ENCODE results near the gene TMEM212. TPM values are rescaled to one million over a fixed set of nuclear protein-coding genes. Genes with fewer than 3 reads are reported as not detected.

TMEM212 gene
- total and polyA plus RNA-seq, 12 donors: 0.06 TPM; not detected in 11

DNA sequence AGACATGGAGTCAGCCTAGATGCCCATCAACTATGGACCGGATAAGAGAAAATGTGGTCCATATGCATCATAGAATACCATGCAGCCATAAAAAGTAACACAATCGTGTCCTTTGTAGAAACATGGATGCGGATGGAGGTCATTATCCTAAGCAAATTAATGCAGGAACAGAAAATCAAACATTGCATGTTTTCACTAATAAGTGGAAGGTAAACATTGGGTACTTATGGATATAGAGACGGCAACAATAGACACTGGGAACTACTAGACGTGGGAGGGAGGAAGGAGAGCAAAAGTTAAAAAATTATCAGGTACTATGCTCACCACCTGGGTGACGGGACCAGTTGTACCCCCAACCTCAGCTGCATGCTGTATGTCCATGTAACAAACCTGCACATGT is 35.3 kb upstream of the TMEM212 start:
- DNase-seq: no peak
- 96 to 98% (median 97%) methylated on average over 6 of the region's 6 CpGs for WGBS, 4 donors
- H3K9me3 ChIP-seq (replicated peaks in 1 of 3): no peaks in the 10 kb centered on the region
- H3K36me3 ChIP-seq (replicated peaks in 1 of 2): no peaks in the 10 kb centered on the region
- no peaks in the 10 kb centered on the region for H3K27me3 ChIP-seq
- TF ChIP-seq, protein P1, sequence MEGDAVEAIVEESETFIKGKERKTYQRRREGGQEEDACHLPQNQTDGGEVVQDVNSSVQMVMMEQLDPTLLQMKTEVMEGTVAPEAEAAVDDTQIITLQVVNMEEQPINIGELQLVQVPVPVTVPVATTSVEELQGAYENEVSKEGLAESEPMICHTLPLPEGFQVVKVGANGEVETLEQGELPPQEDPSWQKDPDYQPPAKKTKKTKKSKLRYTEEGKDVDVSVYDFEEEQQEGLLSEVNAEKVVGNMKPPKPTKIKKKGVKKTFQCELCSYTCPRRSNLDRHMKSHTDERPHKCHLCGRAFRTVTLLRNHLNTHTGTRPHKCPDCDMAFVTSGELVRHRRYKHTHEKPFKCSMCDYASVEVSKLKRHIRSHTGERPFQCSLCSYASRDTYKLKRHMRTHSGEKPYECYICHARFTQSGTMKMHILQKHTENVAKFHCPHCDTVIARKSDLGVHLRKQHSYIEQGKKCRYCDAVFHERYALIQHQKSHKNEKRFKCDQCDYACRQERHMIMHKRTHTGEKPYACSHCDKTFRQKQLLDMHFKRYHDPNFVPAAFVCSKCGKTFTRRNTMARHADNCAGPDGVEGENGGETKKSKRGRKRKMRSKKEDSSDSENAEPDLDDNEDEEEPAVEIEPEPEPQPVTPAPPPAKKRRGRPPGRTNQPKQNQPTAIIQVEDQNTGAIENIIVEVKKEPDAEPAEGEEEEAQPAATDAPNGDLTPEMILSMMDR (IDR thresholded peaks at IDR 0.05): no peak
- no peak for TF ChIP-seq POLR2A (IDR thresholded peaks at IDR 0.05)
- H3K4me1 ChIP-seq (replicated peaks in 1 of 2): peaks cover 0 to 56% of the 10 kb centered on the region in 2 donors
- intact Hi-C loops (cut with DNase I): no loop called here
- H3K27ac ChIP-seq: no peak overlapping the region
- H3K4me3 ChIP-seq: no peak overlapping the region

DNA sequence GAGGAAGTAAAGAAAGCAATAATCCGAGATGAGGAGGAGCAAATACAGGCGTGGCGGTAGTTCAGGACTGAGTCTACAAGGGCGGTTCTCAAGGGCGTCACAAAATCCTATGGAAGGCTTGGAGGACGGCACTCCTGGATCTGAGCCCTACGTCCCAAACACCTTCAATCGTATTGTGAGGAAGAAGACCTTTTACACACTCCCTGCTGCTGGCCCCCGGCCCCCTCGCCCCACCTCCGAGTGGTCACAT is 33.6 kb upstream of the TMEM212 start:
- Histone ChIP-seq H3K27me3 (no peaks in the 10 kb centered on the region), H3K4me3 (peak overlapping the region; percentile 1 to 69 (median 58)), H3K9me3 (replicated peaks in 1 of 3) (no peaks in the 10 kb centered on the region), H3K27ac (peak overlapping the region; percentile 82 to 96 (median 94)), H3K36me3 (replicated peaks in 1 of 2) (no peaks in the 10 kb centered on the region), H3K4me1 (replicated peaks in 1 of 2) (peaks cover 0 to 46% of the 10 kb centered on the region in 2 donors)
- intact Hi-C loops (cut with DNase I): no loop called here
- no peak for DNase-seq
- TF ChIP-seq, protein P1 (IDR thresholded peaks at IDR 0.05): no peak
- no peak for TF ChIP-seq POLR2A (IDR thresholded peaks at IDR 0.05)
- 0 to 2% (median 2%) methylated on average over 8 to 11 of the region's 11 CpGs for WGBS, 4 donors

DNA sequence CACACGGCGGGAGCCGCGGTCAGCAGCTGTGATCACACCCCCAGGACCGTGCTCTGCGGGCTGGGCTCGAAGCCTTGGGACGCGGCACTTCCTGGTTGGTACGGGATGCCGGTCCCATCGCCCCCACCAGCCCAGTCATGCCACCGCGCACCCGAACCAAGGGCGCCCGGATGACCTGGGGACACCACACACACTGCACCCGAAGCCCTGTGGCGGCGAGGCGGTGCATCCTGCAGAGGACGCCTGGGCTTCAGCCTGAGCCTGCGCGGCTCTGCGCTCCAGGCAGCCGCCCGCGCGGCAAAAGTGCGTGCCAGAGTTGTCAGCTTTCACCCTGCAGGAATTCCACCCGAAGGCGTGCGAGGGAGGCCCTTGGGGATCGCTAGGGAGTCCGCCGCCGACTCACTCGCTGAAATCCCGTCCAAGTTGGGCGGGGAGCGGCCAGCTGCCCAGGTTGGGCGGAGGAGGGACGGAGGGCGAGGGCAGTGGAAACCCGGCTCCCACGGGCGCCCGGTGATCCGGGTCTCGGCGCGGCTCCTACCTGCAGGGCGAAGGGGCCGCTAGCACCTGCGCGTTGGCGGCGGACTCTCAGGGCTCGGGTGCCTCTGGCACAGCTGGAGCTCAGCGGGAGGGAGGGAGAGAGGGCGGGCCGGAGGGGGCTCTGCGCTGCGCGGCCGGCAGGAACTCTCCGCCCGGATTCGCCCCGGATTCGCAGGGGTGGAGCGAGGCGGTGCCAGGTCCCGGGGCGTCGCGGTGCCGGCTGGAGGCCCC is 33.1 kb upstream of the TMEM212 start, which contains the start of gene PLD1:
Gene PLD1 (minus strand): TSS at position 623 of the 768 bp plus-strand sequence. CDS start 72,432 bp downstream, outside the sequence.
- Histone ChIP-seq H3K4me1 (replicated peaks in 1 of 2) (peaks cover 0 to 42% of the 10 kb centered on the region in 2 donors), H3K9me3 (replicated peaks in 1 of 3) (no peaks in the 10 kb centered on the region), H3K4me3 (peak within 1 kb of the TSS; percentile 1 to 69 (median 58)), H3K27me3 (no peaks in the 10 kb centered on the region), H3K36me3 (replicated peaks in 1 of 2) (no peaks in the 10 kb centered on the region), H3K27ac (peak within 1 kb of the TSS; percentile 82 to 96 (median 94))
- intact Hi-C loops (cut with DNase I): no loop called here
- peak; percentile 35 to 77 for TF ChIP-seq POLR2A (IDR thresholded peaks at IDR 0.05)
- TF ChIP-seq, protein P1 (IDR thresholded peaks at IDR 0.05): peak in 1 of 6 experiments; percentile 13
- 0 to 1% (median 0%) methylated on average over 5 to 78 of the region's 78 CpGs; no CpG with 5 or more reads in 1 of the 4 donors for WGBS, 4 donors
- DNase-seq: peak; percentile 85 to 94 (median 89)

DNA sequence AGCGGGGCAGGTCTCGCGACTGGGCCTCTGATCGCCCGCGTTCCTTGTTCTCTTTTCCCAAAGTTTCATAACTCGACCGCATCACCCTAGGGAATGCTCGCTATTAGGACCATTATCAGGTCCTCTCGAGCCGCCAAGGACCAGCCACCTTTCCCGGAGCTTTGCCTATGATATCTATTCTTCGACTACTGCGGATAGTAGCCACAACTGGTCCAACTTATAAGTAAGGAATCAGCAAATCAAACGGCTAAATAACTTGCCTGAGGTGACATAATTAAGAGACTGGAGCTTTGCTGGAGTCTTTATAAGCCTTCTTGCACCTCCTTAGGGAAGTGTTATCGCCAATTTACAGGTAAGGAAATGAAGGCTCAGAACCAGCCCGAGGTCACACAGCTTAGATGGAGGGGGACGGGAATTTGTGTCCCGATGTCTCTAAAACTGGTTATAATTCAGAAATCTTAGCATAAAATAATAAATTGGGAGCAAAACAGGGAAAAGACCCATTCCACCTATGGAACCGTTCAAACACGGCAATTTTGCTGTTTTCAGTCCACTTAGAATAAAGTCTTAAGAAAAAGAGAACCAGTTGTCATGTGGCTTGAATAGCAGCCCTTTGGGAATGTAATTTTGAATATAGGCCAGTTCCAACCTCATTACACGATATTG is 32.4 kb upstream of the TMEM212 start:
- Histone ChIP-seq H3K9me3 (replicated peaks in 1 of 3) (no peaks in the 10 kb centered on the region), H3K4me3 (peak overlapping the region in 3 of 4 donors; percentile 55 to 69 (median 62)), H3K27ac (peak overlapping the region; percentile 82 to 96 (median 94)), H3K36me3 (replicated peaks in 1 of 2) (no peaks in the 10 kb centered on the region), H3K27me3 (no peaks in the 10 kb centered on the region), H3K4me1 (replicated peaks in 1 of 2) (peaks cover 0 to 35% of the 10 kb centered on the region in 2 donors)
- TF ChIP-seq POLR2A (IDR thresholded peaks at IDR 0.05): no peak
- TF ChIP-seq, protein P1 (IDR thresholded peaks at IDR 0.05): no peak
- WGBS, 4 donors: 23 to 34% (median 26%) methylated on average over 16 to 22 of the region's 22 CpGs
- no peak for DNase-seq
- intact Hi-C loops (cut with DNase I): no loop called here

All from adrenal gland (tissue), 12 donors.